GM19397 (cell line): ENCODE results near the gene EME1.

Experiments
- ATAC-seq: cut with Tn5 transposase; IDR thresholded peaks from one replicate; pipeline ENCODE4 v1.9.1; 2021; ENCODE audit warnings: mild to moderate bottlenecking, moderate library complexity; ENCODE audit not compliant: unreplicated experiment

EME1 gene

DNA sequence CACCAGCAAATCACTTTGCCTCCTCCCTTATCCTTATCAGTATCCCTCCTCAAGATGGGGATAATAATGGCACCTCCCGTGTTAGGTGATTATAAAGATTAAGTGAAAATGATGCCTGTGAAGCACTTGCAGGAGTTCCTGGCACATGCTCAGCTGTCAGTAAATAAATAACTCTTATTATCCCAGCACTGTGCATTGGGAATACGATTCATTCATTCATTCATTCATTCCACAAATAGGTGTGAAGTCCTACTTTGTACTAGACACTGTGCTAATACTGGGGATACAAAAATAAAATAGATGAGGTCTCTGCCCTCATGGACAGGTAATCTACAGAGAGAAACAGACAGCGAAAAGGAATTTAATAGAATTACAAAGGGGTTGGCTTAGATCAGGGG is 25.1 kb upstream of the EME1 start:
- no peak for ATAC-seq

DNA sequence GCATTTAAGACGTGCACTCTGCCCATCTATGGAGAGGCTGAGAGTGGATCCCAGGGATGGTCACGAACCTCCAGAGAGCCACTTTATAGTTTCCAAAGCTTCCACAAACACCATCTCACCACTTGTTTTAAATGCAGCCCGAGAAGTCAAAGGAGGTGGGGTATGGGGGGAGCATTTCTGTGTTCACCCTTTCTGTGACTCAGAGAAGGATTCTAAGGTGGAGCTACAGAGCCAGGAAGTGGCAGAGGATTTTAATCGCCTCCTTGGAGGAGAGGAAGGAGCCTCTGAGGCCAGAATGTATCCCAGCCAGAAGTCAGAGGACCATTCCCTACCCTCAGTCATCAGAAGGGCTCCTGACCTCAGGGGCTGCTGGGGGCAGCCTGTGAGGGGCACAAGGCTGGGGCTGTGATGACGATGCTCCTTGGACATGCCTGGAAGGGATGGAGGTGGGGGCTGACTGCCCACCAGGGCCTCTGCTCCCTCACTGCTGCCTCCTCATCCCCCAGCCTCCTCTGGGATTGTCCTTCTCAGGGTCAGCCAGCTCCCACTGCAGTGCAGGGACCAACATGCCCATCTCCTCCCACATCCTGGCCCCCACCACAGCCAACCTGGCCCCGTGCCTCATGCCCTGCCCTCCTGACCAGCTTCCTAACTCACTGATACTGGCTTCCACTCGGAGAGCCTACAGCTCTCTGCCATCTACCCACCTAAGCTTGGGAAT is 24.3 kb upstream of the EME1 start:
- ATAC-seq: no peak

DNA sequence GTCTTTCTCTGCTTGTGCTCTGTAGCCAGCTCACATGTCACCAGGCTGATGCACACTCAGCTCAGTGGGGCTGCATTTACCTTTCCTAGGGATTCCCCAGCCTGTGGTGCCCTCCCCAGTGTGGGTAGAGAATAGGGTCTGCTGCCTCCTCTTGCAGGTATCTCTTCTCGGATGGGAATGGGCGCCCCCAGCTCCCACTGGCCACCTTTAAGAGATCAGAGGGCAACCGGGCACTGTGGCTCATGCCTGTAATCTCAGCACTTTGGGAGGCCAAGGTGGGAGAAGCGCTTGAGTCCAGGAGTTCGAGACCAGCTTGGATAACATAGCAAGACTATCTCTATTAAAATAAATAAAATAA is 23.8 kb upstream of the EME1 start:
- no peak for ATAC-seq

- ATAC-seq: no peak
Observed at GRCh38 chr17:50350733-50351132, 22.3 kb upstream of the EME1 start.

- ATAC-seq: no peak
Observed at GRCh38 chr17:50352072-50352692, 20.8 kb upstream of the EME1 start.

- ATAC-seq: no peak
Observed at GRCh38 chr17:50352693-50353599, 20.1 kb upstream of the EME1 start.

DNA sequence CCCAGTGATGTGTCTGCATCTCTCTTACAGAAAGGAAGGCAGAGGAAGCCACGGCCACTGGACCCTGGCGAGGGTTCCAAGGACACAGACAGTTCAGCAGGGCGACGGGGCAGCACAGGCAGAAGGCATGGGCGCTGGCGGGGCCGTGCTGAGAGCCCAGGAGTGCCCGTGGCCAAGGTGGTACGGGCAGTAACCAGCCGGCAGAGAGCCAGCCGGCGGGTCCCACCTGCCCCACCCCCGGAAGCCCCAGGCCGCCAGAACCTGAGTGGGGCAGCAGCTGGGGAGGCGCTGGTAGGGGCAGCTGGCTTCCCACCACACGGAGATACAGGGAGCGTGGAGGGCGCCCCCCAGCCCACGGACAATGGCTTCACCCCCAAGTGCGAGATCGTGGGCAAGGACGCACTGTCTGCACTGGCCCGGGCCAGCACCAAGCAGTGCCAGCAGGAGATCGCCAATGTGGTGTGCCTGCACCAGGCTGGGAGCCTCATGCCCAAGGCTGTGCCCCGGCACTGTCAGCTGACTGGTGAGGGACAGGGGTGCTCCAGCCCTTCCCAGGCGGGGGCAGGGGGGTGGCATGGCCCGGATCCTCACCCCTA is 19.3 kb upstream of the EME1 start:
- ATAC-seq: no peak

DNA sequence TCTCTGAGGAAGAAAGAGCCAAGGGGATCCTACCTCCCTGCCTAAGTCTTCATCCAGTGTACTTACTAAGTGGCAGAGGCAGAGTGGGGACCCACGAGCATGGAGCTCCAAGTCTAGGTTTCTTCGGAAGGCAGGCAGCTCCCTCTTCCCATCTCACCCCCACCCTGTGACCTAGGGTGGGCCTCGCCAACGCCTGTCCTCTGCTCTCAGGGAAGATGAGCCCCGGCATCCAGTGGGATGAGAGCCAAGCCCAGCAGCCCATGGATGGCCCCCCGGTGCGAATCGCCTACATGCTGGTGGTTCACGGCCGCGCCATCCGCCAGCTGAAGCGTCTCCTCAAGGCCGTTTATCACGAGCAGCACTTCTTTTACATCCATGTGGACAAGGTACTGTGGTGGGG is 18.8 kb upstream of the EME1 start:
- ATAC-seq: no peak

- no peak for ATAC-seq
Observed at GRCh38 chr17:50354776-50355175, 18.3 kb upstream of the EME1 start.

DNA sequence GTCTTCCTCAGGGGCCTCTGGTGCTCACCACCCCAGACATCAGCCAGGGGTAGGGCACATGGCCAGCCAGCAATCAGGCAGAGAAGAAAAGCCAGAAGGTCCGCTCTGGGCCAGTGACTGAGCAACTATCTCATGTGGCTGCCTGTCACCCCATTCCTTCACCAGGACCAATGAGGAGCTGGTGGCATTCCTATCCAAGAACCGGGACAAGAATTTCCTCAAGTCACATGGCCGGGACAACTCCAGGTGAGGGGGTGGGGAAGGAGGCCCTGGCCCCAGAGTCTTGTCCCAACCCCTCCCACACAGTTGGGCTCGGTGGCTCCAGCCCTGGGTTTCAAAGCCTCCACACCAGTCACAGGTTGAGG is 17.7 kb upstream of the EME1 start:
- no peak for ATAC-seq

GRCh38 chr17:50355701-50356341 is 17.2 kb upstream of the EME1 start:
- ATAC-seq: no peak

- ATAC-seq: no peak
Observed at GRCh38 chr17:50356418-50356817, 16.6 kb upstream of the EME1 start.

GRCh38 chr17:50356892-50357510 is 16.0 kb upstream of the EME1 start:
- ATAC-seq: no peak

- ATAC-seq: no peak
Observed at GRCh38 chr17:50358177-50358576, 14.9 kb upstream of the EME1 start.

DNA sequence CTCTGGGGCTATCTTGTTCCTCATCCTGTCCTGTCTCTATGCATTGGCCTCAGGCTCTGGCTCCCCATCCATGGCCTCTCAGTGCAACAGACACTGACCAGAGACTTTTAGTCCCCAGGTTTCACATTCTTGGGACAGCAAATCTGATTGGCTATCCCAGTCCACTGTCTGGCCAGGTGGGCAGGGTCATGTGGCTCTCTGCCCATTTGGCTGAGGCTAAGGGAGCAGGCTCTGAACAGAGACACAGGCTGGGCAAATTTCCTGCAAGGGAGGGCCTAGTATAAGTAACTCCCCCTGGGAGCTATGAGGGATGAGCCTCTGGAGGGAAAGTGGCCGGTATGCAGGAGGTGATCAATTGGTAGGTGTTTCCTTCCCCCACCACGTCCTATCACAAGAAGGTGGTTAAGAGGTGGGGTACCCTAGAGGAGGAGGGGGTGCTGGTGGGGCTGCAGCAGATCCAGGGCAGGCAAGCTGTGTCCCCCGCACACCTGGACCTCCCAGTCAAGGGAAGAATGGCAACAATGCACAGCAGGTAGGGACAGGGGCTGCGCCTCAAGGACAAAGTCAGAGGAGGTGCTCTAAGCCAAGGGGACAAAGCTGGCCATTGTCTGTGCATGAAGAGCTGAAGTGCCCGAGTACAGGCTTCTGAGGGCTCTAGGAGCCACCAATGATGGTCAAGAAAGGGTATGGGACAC is 13.9 kb upstream of the EME1 start:
- no peak for ATAC-seq

GRCh38 chr17:50359998-50360461 is 13.0 kb upstream of the EME1 start:
- ATAC-seq: no peak

DNA sequence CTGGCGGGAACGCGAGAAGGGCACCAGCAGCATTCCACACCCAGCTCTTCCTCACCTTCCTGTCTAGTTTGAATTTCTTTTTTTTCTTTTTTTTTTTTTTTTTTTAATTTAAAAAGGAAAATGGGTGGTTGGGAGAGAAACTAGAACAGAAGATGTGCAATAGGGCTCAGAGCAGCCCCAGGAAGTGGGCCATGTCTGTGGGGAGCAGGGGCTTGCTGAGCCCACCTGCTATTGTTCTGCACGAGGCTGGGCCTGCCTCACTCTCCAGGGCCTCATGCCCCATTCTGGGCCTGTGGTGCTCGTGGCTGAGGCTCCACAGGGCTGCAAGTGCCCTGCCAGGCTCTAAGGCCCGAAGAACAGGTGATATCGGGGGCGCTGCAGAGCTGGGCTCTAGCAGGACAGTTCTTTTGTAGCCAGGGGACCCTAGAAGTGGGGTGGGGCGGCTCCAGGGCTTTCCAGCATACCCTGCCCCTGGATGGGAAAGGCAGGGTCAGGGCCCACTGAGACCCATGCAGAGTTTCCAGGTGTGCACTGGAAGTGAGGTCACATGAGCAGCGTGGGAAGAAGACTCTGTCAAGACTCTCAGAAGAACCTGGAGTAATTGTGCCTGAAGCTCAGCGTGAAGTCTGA is 12.4 kb upstream of the EME1 start:
- ATAC-seq: no peak

DNA sequence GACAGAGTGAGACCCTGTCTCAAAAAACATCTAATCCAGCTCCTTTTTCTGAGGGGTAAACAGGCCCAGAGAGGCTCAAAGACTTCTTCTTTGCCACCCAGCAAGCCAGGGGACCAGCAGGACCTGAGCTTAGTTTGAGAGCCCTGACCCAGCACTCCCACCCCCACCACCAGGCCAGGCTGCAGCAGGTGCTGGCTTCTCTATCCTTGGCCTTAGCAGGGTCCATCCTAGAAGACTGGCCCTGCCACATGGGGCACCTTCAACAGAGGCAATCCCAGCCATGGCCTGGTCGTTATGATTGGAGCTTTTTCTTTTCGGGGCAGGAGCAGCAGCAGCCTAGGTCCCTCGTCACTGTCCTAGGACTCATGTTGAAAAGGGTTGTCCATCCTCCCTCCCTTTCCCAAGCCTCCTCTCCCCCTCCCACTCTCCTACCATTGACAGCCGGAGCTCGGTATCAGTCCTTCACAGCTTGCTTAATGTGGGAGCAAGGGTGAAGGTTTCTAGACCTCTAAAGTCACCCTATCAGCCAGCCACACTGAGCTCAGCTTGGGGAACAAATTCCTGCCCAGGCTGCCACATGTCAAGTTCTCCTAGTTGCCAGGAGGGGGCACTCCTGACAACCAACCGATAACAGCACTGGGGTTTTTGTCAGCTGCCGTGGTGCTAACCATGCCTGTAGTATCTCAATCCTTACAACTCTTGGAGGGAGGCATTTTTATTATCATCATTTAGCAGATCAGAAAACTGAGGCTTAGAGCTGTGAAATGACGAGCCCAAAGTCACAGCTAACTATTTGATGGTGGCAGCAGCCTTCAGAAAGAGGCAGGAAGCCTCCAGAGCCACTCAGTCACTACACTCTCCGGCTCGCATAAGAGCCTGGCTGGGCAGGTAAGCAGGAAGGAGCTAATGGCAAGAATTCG is 11.2 kb upstream of the EME1 start:
- no peak for ATAC-seq
